IMR-90 (cell line): ENCODE data around the gene C2CD4B. TPM values are rescaled to one million over a fixed set of nuclear protein-coding genes. Genes with fewer than 3 reads are reported as not detected.

Experiments
- ATAC-seq: fragments of 200-7000 bp; cut with Tn5 transposase; 2 replicates; pipeline ENCODE4 v1.9.1; 2020; ENCODE audit warnings: low read depth, mild to moderate bottlenecking, moderate library complexity
- BruUV-seq: library from RNA; stranded (reverse); fragments of 400-500 nt; replicated peaks from 2 replicates; lab custom pipeline; 2021; lab: Mats Ljungman, UMichigan
- CTCF ChIA-PET: fragments of 300-600 bp; formaldehyde crosslinking; extraction: SDS; loops from one replicate; lab custom pipeline; 2021; ENCODE audit warnings: antibody characterized with exemption; lab: Yijun Ruan, JAX
- POLR2A ChIA-PET: fragments of 300-600 bp; sonication (Branson Sonifier 250); formaldehyde crosslinking; loops from one replicate; lab custom pipeline; 2022; ENCODE audit warnings: antibody characterized with exemption; ENCODE audit not compliant: unreplicated experiment; lab: Charles Lee
- DNase-seq: peaks from one replicate; pipeline ENCODE4 v3.0.0; 2013
- H2AFZ ChIP-seq: replicated peaks from 2 replicates; pipeline ENCODE3; 2013; ENCODE audit warnings: low read length, mild to moderate bottlenecking; ENCODE audit not compliant: poor library complexity
- H2AK5ac ChIP-seq: 2 replicates; pipeline ENCODE4 v1.6.1; 2013; ENCODE audit warnings: low read depth, low read length, inconsistent platforms
- H2AK9ac ChIP-seq: replicated peaks from 2 replicates; pipeline ENCODE3; 2013; ENCODE audit warnings: mild to moderate bottlenecking, low read depth, low read length, moderate library complexity; ENCODE audit not compliant: poor library complexity
- H2BK120ac ChIP-seq: 2 replicates; pipeline ENCODE4 v1.6.1; 2013; ENCODE audit warnings: low read depth, low read length, inconsistent platforms
- H2BK15ac ChIP-seq: 3 replicates; pipeline ENCODE4 v1.6.1; 2013; ENCODE audit warnings: low read depth, low read length, inconsistent platforms
- H2BK20ac ChIP-seq: 2 replicates; pipeline ENCODE4 v1.6.1; 2013; ENCODE audit warnings: low read depth, mild to moderate bottlenecking, inconsistent platforms, low read length, moderate library complexity
- H2BK5ac ChIP-seq: 2 replicates; pipeline ENCODE4 v1.6.1; 2013; ENCODE audit warnings: mild to moderate bottlenecking, low read depth, low read length, inconsistent platforms; ENCODE audit not compliant: poor library complexity, severe bottlenecking
- H3K14ac ChIP-seq: replicated peaks from 2 replicates; pipeline ENCODE4 v1.6.1; 2013; ENCODE audit warnings: low read depth, low read length, inconsistent platforms
- H3K18ac ChIP-seq: 2 replicates; pipeline ENCODE4 v1.6.1; 2013; ENCODE audit warnings: low read depth, low read length, control low read depth
- H3K23ac ChIP-seq: 2 replicates; pipeline ENCODE4 v1.6.1; 2013; ENCODE audit warnings: low read depth, low read length, inconsistent platforms
- H3K27ac ChIP-seq: 2 replicates; pipeline ENCODE4 v1.5.1; 2013; ENCODE audit warnings: mild to moderate bottlenecking, control low read depth, low read length; ENCODE audit not compliant: insufficient read depth
- H3K27me3 ChIP-seq: 2 replicates; pipeline ENCODE4 v1.6.1; 2013; ENCODE audit warnings: low read length; ENCODE audit not compliant: control insufficient read depth, insufficient read depth
- H3K36me3 ChIP-seq: 2 replicates; pipeline ENCODE4 v1.6.1; 2013; ENCODE audit warnings: low read length, mixed read lengths; ENCODE audit not compliant: control insufficient read depth, insufficient read depth
- H3K4ac ChIP-seq: 2 replicates; pipeline ENCODE4 v1.6.1; 2013; ENCODE audit warnings: low read depth, low read length, inconsistent platforms
- H3K4me1 ChIP-seq: 2 replicates; pipeline ENCODE4 v1.6.1; 2013; ENCODE audit warnings: low read length, mixed read lengths; ENCODE audit not compliant: control insufficient read depth, insufficient read depth
- H3K4me2 ChIP-seq: 2 replicates; pipeline ENCODE4 v1.6.1; 2013; ENCODE audit warnings: low read depth, mild to moderate bottlenecking, control low read depth, low read length, moderate library complexity
- H3K4me3 ChIP-seq: 2 replicates; pipeline ENCODE4 v1.5.1; 2013; ENCODE audit warnings: low read depth, mild to moderate bottlenecking, control low read depth, low read length, moderate library complexity; ENCODE audit not compliant: insufficient read depth
- H3K56ac ChIP-seq: 2 replicates; pipeline ENCODE4 v1.6.1; 2013; ENCODE audit warnings: low read length, inconsistent platforms; ENCODE audit not compliant: insufficient read depth; ENCODE audit errors: extremely low read depth
- H3K79me1 ChIP-seq, 2 experiments: 2 replicates each; pipeline ENCODE4 v1.6.1; 2013; ENCODE audit warnings: low read length in 2 of 2, inconsistent platforms in 1 of 2, low read depth in 1 of 2
- H3K9ac ChIP-seq: 2 replicates; pipeline ENCODE4 v1.6.1; 2013; ENCODE audit warnings: low read depth, low read length, control low read depth
- H3K9me1 ChIP-seq: 2 replicates; pipeline ENCODE4 v1.6.1; 2013; ENCODE audit warnings: low read length, inconsistent platforms; ENCODE audit not compliant: insufficient read depth
- H3K9me3 ChIP-seq: 2 replicates; pipeline ENCODE4 v1.6.1; 2013; ENCODE audit warnings: low read length; ENCODE audit not compliant: control insufficient read depth, insufficient read depth
- H4K20me1 ChIP-seq: 2 replicates; pipeline ENCODE4 v1.6.1; 2013; ENCODE audit warnings: low read length, inconsistent platforms; ENCODE audit not compliant: insufficient read depth
- H4K5ac ChIP-seq: 2 replicates; pipeline ENCODE4 v1.6.1; 2013; ENCODE audit warnings: mild to moderate bottlenecking, low read depth, low read length, control low read depth
- H4K8ac ChIP-seq, 2 experiments: 2 replicates each; pipeline ENCODE4 v1.6.1; 2013; ENCODE audit warnings: low read depth in 2 of 2, low read length in 2 of 2, control low read depth in 1 of 2, inconsistent platforms in 1 of 2
- H4K91ac ChIP-seq: 2 replicates; pipeline ENCODE4 v1.6.1; 2013; ENCODE audit warnings: low read depth, low read length, inconsistent platforms; ENCODE audit not compliant: insufficient read depth
- CTCF ChIP-seq: conservative IDR thresholded peaks from 2 replicates; pipeline ENCODE4 v1.5.1; 2012; ENCODE audit warnings: mild to moderate bottlenecking, low read depth, low read length, improper control_type of control experiment
- ELK1 ChIP-seq: fragments of 150-350 bp; IDR thresholded peaks from 2 replicates; pipeline ENCODE4 v1.6.1; 2016; ENCODE audit warnings: low read depth, mild to moderate bottlenecking, low read length, moderate library complexity, borderline replicate concordance
- MAZ ChIP-seq: IDR thresholded peaks from 2 replicates; pipeline ENCODE4 v1.6.1; 2012; ENCODE audit warnings: low read depth, mild to moderate bottlenecking, low read length, improper control_type of control experiment, moderate library complexity, borderline replicate concordance
- SMC3 ChIP-seq: fragments of 150-350 bp; IDR thresholded peaks from 2 replicates; pipeline ENCODE4 v1.6.1; 2016; ENCODE audit warnings: low read depth, mild to moderate bottlenecking, antibody characterized with exemption, low read length, moderate library complexity
- USF2 ChIP-seq: fragments of 150-350 bp; IDR thresholded peaks from 2 replicates; pipeline ENCODE4 v1.6.1; 2017; ENCODE audit warnings: mild to moderate bottlenecking, antibody characterized with exemption, low read length, low read depth
- WGBS, 2 experiments: methylation state at CpG; one replicate each; pipeline versions ENCODE4 v1.1.5 to v1.1.7; 2013; ENCODE audit warnings: missing lambda C conversion rate in 2 of 2; ENCODE audit not compliant: insufficient read length in 1 of 2; ENCODE audit errors: extremely low coverage in 2 of 2; 5-methylcytosine and 5-hydroxymethylcytosine counted together
- dilution Hi-C: fragments of 300-500 bp; cut with HindIII; formaldehyde crosslinking; loops from one replicate; pipeline ENCODE4 v1.14.3; 2018; ENCODE audit warnings: low sequenced_read_pairs; ENCODE audit not compliant: unreplicated experiment
- in situ Hi-C: fragments of 300-500 bp; cut with MboI; formaldehyde crosslinking; loops from 3 replicates; pipeline ENCODE4 v1.14.3; 2019; ENCODE audit warnings: low sequenced_read_pairs, inconsistent platforms, mixed read lengths
- intact Hi-C: fragments of 100-400 bp; cut with micrococcal nuclease; formaldehyde crosslinking; loops from 2 replicates; pipeline ENCODE4 v1.10.0; 2022
- polyA plus RNA-seq, 3 experiments: library from polyadenylated mRNA; depleted of rRNA; stranded (reverse); fragments of >200 nt; gene quantifications; 2 replicates each; pipeline ENCODE4 v1.2.3, GENCODE V29; 2012; ENCODE audit warnings: low replicate concordance in 1 of 3
- total RNA-seq: library from RNA; depleted of rRNA; stranded (reverse); fragments of >200 nt; gene quantifications from 2 replicates; pipeline ENCODE4 v1.2.3, GENCODE V29; 2012

Gene C2CD4B
- total and polyA plus RNA-seq, 2 of the 4 experiments (the other 2 are of a cell fraction), result not detected

GRCh38 chr15:62165793-62166375 is 799 bp upstream of the C2CD4B start:
- dilution Hi-C loops (no loop called here), in situ Hi-C loops (no loop called here), intact Hi-C loops (loop anchor here (10.0 kb wide), 1 partner anchor 119 kb away; no protein-coding TSS in a partner anchor)
- no peak for DNase-seq
- H2AK9ac ChIP-seq, result no peak overlapping the region
- no peak overlapping the region for H2AK5ac ChIP-seq
- H3K27ac ChIP-seq, result no peak overlapping the region
- no peak overlapping the region for H3K23ac ChIP-seq
- H4K20me1 ChIP-seq, result no peaks in the 10 kb centered on the region
- no peak overlapping the region for H2BK5ac ChIP-seq
- H3K18ac ChIP-seq, result no peak overlapping the region
- no peak overlapping the region for H2AFZ ChIP-seq
- H3K79me1 ChIP-seq, result no peaks in the 10 kb centered on the region
- no peak overlapping the region for H3K14ac ChIP-seq
- H3K9me1 ChIP-seq, result no peaks in the 10 kb centered on the region
- H2BK120ac ChIP-seq, result no peak overlapping the region
- H3K4me3 ChIP-seq, result no peak overlapping the region
- no peak overlapping the region for H4K8ac ChIP-seq
- no peak overlapping the region for H2BK20ac ChIP-seq
- peaks cover 2% of the 10 kb centered on the region; the same call in 1 of the 2 replicates for H3K9me3 ChIP-seq
- no CpG with 5 or more reads among the region's 11 CpGs for WGBS, 2 experiments
- no peak for ATAC-seq
- no peak overlapping the region for H3K56ac ChIP-seq
- no peak overlapping the region for H3K4ac ChIP-seq
- POLR2A ChIA-PET, result no interaction called here
- H3K27me3 ChIP-seq, result peaks cover 55% of the 10 kb centered on the region
- no peak overlapping the region for H2BK15ac ChIP-seq
- no peaks in the 10 kb centered on the region for H3K4me1 ChIP-seq
- H4K91ac ChIP-seq, result no peak overlapping the region
- no peak for TF ChIP-seq CTCF
- no peak for TF ChIP-seq USF2
- TF ChIP-seq SMC3, result no peak
- no peak for TF ChIP-seq MAZ
- no peak for TF ChIP-seq ELK1
- CTCF ChIA-PET, result no interaction called here
- BruUV-seq, result no TSS peak
- H3K4me2 ChIP-seq, result no peak overlapping the region
- no peak overlapping the region for H3K9ac ChIP-seq
- no peaks in the 10 kb centered on the region for H3K36me3 ChIP-seq
- H4K5ac ChIP-seq, result no peak overlapping the region
